Endothelial cell of umbilical vein (primary cell): ENCODE results near the gene MAP4K1. TPM values are rescaled to one million over a fixed set of nuclear protein-coding genes. Genes with fewer than 3 reads are reported as not detected.

Experiments used
- BruUV-seq: library from RNA; stranded (reverse); fragments of 400-500 nt; replicated peaks from 2 replicates; lab custom pipeline; 2021; lab: Mats Ljungman, UMichigan
- CTCF ChIA-PET: fragments of 300-600, 350-600 bp; sonication (Branson Sonifier 250); formaldehyde crosslinking; loops from one replicate; lab custom pipeline; 2021; ENCODE audit warnings: antibody characterized with exemption, inconsistent platforms; lab: Charles Lee
- POLR2A ChIA-PET: fragments of 300-600, 350-600 bp; sonication (Branson Sonifier 250); formaldehyde crosslinking; loops from one replicate; lab custom pipeline; 2021; ENCODE audit warnings: antibody characterized with exemption, inconsistent platforms; lab: Charles Lee
- DNase-seq: peaks from one replicate; pipeline ENCODE4 v3.0.0-alpha.2; 2011; ENCODE audit warnings: low read depth, low spot score
- FAIRE-seq: peaks from 2 replicates; lab custom pipeline; 2011; peaks lifted over from hg19 to GRCh38; lab: Jason Lieb, UNC
- H2AFZ ChIP-seq: 2 replicates; pipeline ENCODE4 v1.6.0; 2012; ENCODE audit warnings: low read depth, low read length, control low read depth, inconsistent platforms
- H3K27ac ChIP-seq: 2 replicates; pipeline ENCODE4 v1.5.1; 2011; ENCODE audit warnings: low read depth, mild to moderate bottlenecking, control low read depth, low read length, moderate library complexity; ENCODE audit not compliant: insufficient read depth
- H3K27me3 ChIP-seq, 2 experiments: 2 replicates each; pipeline versions ENCODE4 v1.6.0 to v1.6.1; 2011; ENCODE audit warnings: low read length in 2 of 2, mixed read lengths in 1 of 2; ENCODE audit not compliant: control insufficient read depth in 2 of 2, insufficient read depth in 2 of 2
- H3K36me3 ChIP-seq, 2 experiments: 2 replicates in 1 of 2; 3 replicates in 1 of 2; pipeline ENCODE4 v1.5.1; 2011; ENCODE audit warnings: low read length in 2 of 2, mild to moderate bottlenecking in 1 of 2, moderate library complexity in 1 of 2; ENCODE audit not compliant: control insufficient read depth in 2 of 2, insufficient read depth in 2 of 2; ENCODE audit errors: extremely low read depth in 1 of 2
- H3K4me1 ChIP-seq: 3 replicates; pipeline ENCODE4 v1.5.1; 2011; ENCODE audit warnings: mild to moderate bottlenecking, low read length; ENCODE audit not compliant: control insufficient read depth, insufficient read depth; ENCODE audit errors: extremely low read depth
- H3K4me2 ChIP-seq: 2 replicates; pipeline ENCODE4 v1.6.1; 2011; ENCODE audit warnings: low read length, control low read depth, mixed read lengths; ENCODE audit not compliant: insufficient read depth
- H3K4me3 ChIP-seq, 3 experiments: fragments of 200-600 bp in 1 of 3; sonication (generic), shearing (Covaris generic) in 1 of 3; replicated peaks in 1 of 3; 2 replicates each; pipeline ENCODE4 v1.5.1; 2011 to 2016; ENCODE audit warnings: control low read depth in 3 of 3, low read length in 3 of 3, mild to moderate bottlenecking in 2 of 3, inconsistent platforms in 1 of 3, low read depth in 1 of 3, moderate library complexity in 1 of 3; ENCODE audit not compliant: insufficient read depth in 1 of 3
- H3K79me2 ChIP-seq: 2 replicates; pipeline ENCODE4 v1.6.0; 2012; ENCODE audit warnings: low read length, inconsistent platforms; ENCODE audit not compliant: control insufficient read depth, insufficient read depth
- H3K9ac ChIP-seq: replicated peaks from 2 replicates; pipeline ENCODE3; 2011; ENCODE audit warnings: low read length, control low read depth; ENCODE audit not compliant: insufficient read depth; ENCODE audit errors: extremely low read depth
- H3K9me1 ChIP-seq: replicated peaks from 3 replicates; pipeline ENCODE4 v1.6.0; 2011; ENCODE audit warnings: mild to moderate bottlenecking, low read length; ENCODE audit not compliant: control insufficient read depth, insufficient read depth; ENCODE audit errors: extremely low read depth
- H3K9me3 ChIP-seq: replicated peaks from 2 replicates; pipeline ENCODE4 v1.5.1; 2012; ENCODE audit warnings: low read length, inconsistent platforms; ENCODE audit not compliant: control insufficient read depth, insufficient read depth
- H4K20me1 ChIP-seq: replicated peaks from 2 replicates; pipeline ENCODE3; 2011; ENCODE audit warnings: mild to moderate bottlenecking, low read length; ENCODE audit not compliant: control insufficient read depth, insufficient read depth; ENCODE audit errors: extremely low read depth
- EZH2 ChIP-seq: IDR thresholded peaks from 2 replicates; pipeline ENCODE4 v1.6.1; 2012; ENCODE audit warnings: borderline replicate concordance, low read depth, mild to moderate bottlenecking, moderate library complexity, low read length, inconsistent platforms; ENCODE audit not compliant: severe bottlenecking
- FOS ChIP-seq: IDR thresholded peaks from 2 replicates; pipeline ENCODE4 v1.6.1; 2011; ENCODE audit warnings: mild to moderate bottlenecking, low read length, moderate library complexity, borderline replicate concordance; ENCODE audit not compliant: insufficient read depth
- GATA2 ChIP-seq: IDR thresholded peaks from 2 replicates; pipeline ENCODE4 v1.7.0; 2011; ENCODE audit warnings: low read depth, mild to moderate bottlenecking, moderate library complexity, mixed read lengths, low read length; ENCODE audit not compliant: insufficient read length, insufficient read depth
- JUN ChIP-seq: IDR thresholded peaks from 2 replicates; pipeline ENCODE4 v1.6.1; 2011; ENCODE audit warnings: borderline replicate concordance, low read depth; ENCODE audit not compliant: insufficient read length, insufficient read depth
- MYC ChIP-seq: IDR thresholded peaks from one replicate; pipeline ENCODE4 v1.6.1; 2011; ENCODE audit warnings: mild to moderate bottlenecking, low read depth, low read length
- POLR2A ChIP-seq: IDR thresholded peaks from 2 replicates; pipeline ENCODE4 v1.6.1; 2012; ENCODE audit warnings: low read depth, mild to moderate bottlenecking, control low read depth, low read length
- POLR2AphosphoS5 ChIP-seq: IDR thresholded peaks from 2 replicates; pipeline ENCODE4 v1.6.1; 2012; ENCODE audit warnings: low read depth, mild to moderate bottlenecking, control low read depth, low read length, moderate library complexity; ENCODE audit not compliant: insufficient read depth
- dilution Hi-C: fragments of 300-500 bp; cut with MboI; formaldehyde crosslinking; loops from one replicate; pipeline ENCODE4 v1.15.0; 2019; ENCODE audit warnings: low sequenced_read_pairs; ENCODE audit not compliant: extremely low pct_ligation_motif_present
- intact Hi-C: fragments of 100-400 bp; cut with micrococcal nuclease; formaldehyde crosslinking; loops from one replicate; pipeline ENCODE4 v1.10.0; 2022
- polyA plus RNA-seq, 4 experiments: library from polyadenylated mRNA; depleted of rRNA in 3 of 4; stranded (reverse) in 3 of 4; unstranded in 1 of 4; fragments of >200 nt; gene quantifications; 2 replicates each; pipeline versions ENCODE4 v1.2.1 to v1.2.3, GENCODE V29; 2011 to 2012; ENCODE audit warnings: missing spikeins in 1 of 4
- total RNA-seq: library from RNA; stranded (reverse); gene quantifications from 2 replicates; pipeline ENCODE4 v1.2.3, GENCODE V29; 2021
- TF ChIP-seq, protein P1 (sequence below), 2 donors: IDR thresholded peaks; 1 replicate in 1 of 2; 2 replicates in 1 of 2; pipeline ENCODE4 v1.5.1; 2011; ENCODE audit warnings: low read length in 2 of 2, mild to moderate bottlenecking in 2 of 2, moderate library complexity in 2 of 2, control low read depth in 1 of 2, inconsistent platforms in 1 of 2, low read depth in 1 of 2; ENCODE audit not compliant: insufficient read depth in 1 of 2; ENCODE audit errors: extremely low read depth in 1 of 2
- TF ChIP-seq, protein P2 (sequence below): IDR thresholded peaks from 2 replicates; pipeline ENCODE4 v1.6.1; 2011; ENCODE audit not compliant: insufficient read depth, insufficient read length

Gene MAP4K1
- total and polyA plus RNA-seq, 2 donors (not counting 3 experiments of a cell fraction or from before 2014, with no cell fraction given), result 0.12 to 1.6 TPM

DNA sequence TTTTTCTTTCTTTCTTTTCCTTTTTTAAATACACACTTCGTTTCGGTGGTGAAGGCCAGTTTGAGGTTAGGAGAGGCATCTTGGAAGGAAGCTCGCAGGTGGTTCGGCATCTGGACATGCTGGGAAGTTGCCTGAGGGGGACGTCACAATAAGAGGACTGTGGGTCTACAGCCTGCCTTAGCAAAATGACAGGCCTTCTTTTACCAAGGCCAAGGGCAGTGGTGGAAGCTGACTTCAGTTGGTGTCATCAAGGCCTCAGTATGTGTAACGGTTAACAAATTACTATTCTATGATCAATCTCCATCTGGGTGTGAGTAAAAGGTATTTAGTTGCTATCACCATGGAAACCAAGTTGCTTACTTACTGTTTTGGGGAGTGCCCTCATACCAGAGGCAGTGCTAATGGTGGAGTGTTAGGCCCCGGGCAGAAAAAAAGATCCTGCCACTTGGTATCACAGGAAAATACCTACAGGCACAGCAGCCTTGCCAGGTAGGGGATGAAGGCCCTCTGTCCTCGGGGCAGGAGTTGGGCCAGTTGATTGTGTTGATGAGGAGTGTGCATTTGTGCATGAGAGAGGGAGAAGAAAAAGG lies 40.0 kb upstream of the MAP4K1 start:
- BruUV-seq, result no TSS peak
- TF ChIP-seq FOS, result no peak
- TF ChIP-seq GATA2, result no peak
- TF ChIP-seq POLR2AphosphoS5, result no peak
- no peak for TF ChIP-seq JUN
- TF ChIP-seq POLR2A, result no peak
- TF ChIP-seq EZH2, result no peak
- TF ChIP-seq, protein P1, sequence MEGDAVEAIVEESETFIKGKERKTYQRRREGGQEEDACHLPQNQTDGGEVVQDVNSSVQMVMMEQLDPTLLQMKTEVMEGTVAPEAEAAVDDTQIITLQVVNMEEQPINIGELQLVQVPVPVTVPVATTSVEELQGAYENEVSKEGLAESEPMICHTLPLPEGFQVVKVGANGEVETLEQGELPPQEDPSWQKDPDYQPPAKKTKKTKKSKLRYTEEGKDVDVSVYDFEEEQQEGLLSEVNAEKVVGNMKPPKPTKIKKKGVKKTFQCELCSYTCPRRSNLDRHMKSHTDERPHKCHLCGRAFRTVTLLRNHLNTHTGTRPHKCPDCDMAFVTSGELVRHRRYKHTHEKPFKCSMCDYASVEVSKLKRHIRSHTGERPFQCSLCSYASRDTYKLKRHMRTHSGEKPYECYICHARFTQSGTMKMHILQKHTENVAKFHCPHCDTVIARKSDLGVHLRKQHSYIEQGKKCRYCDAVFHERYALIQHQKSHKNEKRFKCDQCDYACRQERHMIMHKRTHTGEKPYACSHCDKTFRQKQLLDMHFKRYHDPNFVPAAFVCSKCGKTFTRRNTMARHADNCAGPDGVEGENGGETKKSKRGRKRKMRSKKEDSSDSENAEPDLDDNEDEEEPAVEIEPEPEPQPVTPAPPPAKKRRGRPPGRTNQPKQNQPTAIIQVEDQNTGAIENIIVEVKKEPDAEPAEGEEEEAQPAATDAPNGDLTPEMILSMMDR (IDR thresholded peaks at IDR 0.05; ENCODE audit: extremely low read depth in 1 of 2, insufficient read depth in 1 of 2, low read depth in 1 of 2, low read length in 2 of 2), result no peak
- TF ChIP-seq, protein P2, sequence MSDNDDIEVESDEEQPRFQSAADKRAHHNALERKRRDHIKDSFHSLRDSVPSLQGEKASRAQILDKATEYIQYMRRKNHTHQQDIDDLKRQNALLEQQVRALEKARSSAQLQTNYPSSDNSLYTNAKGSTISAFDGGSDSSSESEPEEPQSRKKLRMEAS, result no peak
- no peak for TF ChIP-seq MYC
- Histone ChIP-seq H3K27me3 (no peaks in the 10 kb centered on the region), H3K4me3 (no peak overlapping the region), H3K4me2 (no peak overlapping the region), H3K79me2 (peaks cover 97% of the 10 kb centered on the region), H3K4me1 (peaks cover 70% of the 10 kb centered on the region), H3K9me3 (no peaks in the 10 kb centered on the region), H3K9ac (peak overlapping the region; percentile 59), H3K36me3 (peaks cover 0 to 3% of the 10 kb centered on the region in 2 experiments), H4K20me1 (no peaks in the 10 kb centered on the region), H3K9me1 (no peaks in the 10 kb centered on the region), H2AFZ (no peak overlapping the region), H3K27ac (peak overlapping the region; percentile 87)
- intact Hi-C loops (loop anchor here (1.0 to 2.0 kb wide), 4 partner anchors 9 to 49 kb away; no protein-coding TSS in a partner anchor), dilution Hi-C loops (no loop called here)
- ChIA-PET POLR2A (interaction anchor here (4.2 kb wide), 1 partner anchor 10 kb away, joined by 28 read pairs; the partner anchor contains the start of gene ACTN4), CTCF (interaction anchor here (0.8 to 3.3 kb wide), 5 partner anchors 10 to 35 kb away, joined by 3 to 12 read pairs (median 6); partner anchors contain the start of gene ACTN4)
- FAIRE-seq (no peak), DNase-seq (peak; percentile 36)
